NCI-H526 treated with DMSO at 0.1 percent for 48 hours (cell line): ENCODE measurements around the gene CD27.
"Not testable (repeated sequence)": the region's sequence is repeated elsewhere in the genome, so short reads cannot be mapped to it uniquely, and the experiment has no call there.

Source experiments
- DNase-seq: peaks from one replicate; lab custom pipeline; 2025; lab: John Stamatoyannopoulos, UW

The CD27 gene

DNA sequence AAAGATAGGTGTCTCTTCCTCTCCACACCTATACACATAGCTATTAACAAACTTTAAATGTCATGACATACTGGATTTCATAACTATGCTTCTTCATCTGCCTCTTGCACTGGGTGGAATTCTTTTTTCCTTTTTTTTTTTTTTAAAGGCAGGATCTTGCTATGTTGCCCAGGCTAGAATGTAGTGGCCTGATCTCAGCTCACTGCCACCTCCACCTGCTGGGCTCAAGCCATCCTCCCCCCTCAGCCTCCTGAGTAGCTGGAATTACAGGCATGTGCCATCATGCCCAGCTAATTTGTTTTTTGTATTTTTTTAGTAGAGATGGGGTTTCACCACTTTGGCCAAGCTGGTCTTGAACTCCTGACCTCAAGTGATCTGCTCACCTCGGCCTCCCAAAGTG is 43.5 kb downstream of the CD27 start:
- DNase-seq = no peak

DNA sequence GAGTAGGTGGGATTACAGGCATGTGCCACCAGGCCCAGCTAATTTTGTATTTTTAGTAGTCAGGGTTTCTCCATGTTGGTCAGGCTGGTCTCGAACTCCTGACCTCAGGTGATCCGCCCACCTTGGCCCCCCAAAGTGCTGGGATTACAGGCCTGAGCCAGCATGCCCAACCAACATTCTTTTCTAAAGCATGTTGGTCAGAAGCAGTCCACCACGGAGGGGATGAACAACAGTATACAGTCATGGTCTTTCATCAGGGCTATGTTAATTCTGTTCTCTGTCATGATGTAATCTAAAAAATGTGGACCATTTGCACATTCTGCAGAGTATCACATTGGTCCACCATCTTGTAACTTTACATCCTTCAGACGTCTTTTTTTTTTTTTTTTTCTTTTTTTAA is 44.7 kb downstream of the CD27 start:
- DNase-seq = no peak

DNA sequence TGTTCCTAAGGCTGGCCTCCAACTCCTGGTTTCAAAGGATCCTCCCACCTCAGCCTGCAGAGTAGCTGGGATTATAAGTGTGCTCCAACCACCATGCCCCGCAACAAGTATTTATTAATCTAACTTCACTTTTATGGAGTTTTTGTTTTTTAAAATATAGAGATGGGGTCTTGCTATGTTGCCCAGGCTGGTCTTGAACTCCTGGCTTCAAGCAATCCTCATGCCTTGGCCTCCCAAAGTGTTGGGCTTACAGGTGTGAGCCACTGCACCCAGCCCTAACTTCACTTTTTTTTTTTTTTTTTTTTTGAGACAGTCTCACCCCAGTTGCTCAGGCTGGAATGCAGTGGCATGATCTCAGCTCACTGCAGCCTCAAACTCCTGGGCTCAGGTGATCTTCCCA is 45.9 kb downstream of the CD27 start:
- DNase-seq = not testable (repeated sequence)

DNA sequence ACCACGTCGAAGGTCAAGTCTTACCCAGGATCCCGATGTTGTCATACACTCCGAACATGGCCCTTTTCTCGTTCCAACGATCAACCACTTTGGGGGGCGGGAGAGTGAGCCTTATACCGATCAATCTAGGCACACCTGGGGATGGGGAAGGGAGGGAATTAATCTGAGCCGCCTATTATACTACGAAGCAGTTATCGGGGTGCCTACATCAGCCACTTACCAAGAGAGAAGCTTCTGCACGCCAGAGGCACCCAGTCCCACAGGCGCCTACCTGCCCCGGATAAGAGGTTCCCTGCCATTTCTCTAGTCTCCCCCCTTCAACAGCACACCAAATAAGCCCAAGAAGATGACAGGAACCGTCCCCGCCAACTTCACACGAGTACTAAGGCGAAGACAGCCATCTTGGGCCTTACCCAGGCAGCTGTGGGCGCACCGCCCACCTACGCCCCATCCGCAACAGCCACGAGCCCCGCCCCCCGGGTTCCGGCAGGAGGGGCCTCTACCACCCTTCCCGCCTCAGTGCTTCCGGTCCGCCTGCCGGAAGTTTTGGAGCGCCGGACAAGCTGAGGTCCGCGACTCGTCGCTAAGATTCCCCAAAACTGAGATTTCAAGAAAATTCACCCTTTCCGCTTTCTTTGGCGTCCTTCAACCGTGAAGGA is 48.2 kb downstream of the CD27 start, which contains the start of gene MRPL51:
Gene MRPL51 (minus strand): TSS at position 425 of the 659 bp plus-strand sequence. CDS start 126 bp downstream, at position 299.
- DNase-seq = peak; percentile 88

DNA sequence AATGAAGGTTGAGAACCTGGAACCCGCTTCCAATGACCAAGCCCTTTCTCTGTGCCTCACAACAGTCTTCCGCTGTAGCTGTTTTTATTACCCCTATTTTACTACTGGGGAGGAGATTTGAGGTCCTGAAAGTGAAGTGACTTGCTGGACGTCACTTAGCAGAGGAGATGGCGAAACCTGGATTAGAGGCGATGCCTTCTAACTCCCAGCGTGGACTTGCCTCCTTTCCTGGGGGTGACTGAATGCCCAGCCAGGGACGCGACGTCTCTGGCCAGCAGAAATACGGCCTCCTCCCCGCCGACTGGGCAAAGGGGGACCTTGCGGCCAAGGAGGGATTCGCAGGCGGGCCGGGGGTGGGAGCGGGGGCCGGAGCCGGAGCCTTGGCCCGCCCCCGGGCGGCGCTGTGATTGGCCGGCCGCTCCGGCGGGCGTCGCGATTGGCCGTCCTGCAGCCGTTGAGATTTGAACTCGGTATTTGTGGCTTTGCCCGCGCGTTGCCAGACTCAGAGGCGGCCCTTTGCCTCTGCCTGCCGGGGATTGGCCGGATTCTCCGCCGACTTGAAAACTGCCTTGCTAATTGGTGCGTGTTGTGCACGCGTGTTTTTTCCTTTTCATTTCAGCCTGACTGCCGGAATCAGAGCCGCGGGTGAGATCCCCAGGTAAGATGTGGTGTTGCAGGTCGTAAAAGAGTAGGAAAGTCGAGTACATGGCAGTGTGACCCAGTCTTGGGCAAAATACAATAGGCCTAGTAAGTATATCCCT is 48.9 kb downstream of the CD27 start, which contains the start of gene NCAPD2:
Gene NCAPD2 (plus strand): TSS at position 606 of the 761 bp plus-strand sequence. CDS start 997 bp downstream, outside the sequence.
- peak; percentile 93 for DNase-seq

DNA sequence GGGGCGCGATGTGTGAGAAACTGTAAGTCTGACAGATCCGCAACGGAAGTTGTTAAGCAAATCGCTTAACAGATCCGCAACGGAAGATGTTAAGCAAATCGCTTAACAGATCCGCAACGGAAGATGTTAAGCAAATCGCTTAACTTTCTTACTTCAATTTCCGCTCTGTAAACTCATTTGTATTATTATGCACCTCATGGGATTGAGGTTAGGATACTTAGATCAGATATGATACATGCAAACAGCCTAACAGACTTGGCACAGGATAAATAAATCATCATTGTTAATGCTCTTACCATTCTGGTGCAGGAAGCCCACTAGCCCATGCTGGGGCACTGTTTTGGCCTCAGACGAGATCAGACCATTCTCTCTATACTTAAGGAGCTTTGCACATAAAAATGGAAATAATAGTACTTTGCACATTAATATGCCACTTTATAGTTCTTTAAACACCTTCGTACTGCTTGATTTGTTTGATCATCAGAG is 49.5 kb downstream of the CD27 start:
- no peak for DNase-seq

DNA sequence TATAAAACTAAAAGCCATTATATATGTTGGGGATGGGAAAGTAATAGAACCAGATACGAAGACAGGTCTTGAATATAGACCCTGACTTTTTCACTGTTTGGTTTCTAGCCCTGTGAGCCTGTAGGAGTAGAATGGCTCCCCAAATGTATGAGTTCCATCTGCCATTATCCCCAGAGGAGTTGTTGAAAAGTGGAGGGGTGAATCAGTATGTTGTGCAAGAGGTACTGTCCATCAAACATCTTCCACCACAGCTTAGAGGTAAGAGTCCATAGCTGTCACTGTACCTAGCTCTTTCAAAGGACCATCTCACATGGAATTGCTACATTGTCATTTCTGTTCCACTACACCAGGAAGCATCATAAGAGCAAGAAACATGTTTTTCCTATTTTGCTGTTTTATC is 50.2 kb downstream of the CD27 start:
- DNase-seq = no peak

DNA sequence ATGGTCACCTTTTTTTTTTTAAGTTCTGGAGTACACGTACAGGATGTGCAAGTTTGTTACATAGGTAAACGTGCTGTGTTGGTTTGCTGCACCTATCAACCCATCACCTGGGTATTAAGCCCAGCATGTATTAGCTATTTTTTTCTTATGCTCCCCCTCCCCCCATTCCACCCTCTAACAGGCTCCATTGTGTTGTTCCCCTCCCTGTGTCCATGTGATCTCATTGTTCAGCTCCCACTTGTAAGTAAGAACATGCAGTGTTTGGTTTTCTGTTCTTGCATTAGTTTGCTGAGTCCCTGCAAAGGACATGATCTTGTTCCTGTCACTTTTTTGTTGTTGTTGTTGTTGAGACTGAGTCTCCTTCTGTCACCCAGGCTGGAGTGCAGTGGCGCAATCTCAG is 52.5 kb downstream of the CD27 start:
- not testable (repeated sequence) for DNase-seq

DNA sequence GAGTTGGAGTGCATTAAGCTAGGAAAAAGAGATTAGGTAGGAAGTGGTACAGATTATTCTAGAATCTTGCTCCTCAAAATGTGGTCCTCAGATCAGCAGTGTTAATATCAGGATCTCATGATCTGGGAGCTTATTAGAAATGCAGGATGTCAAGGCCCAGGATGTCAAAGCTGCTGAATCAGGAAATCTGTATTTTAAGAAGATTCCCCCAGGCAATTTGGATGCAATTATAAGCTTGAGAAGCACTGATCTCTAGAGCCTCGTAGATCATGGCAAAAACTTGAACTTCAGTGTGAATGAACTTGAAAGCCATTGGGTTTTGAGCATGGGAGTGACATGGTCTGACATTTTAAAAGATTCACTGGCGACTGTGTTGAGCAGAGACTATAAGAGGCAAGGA is 55.7 kb downstream of the CD27 start:
- DNase-seq = no peak
